Hindlimb muscle (tissue), 1 donor: Measurements from ENCODE around the gene CRYBA2. TPM values are rescaled to one million over a fixed set of nuclear protein-coding genes. Genes with fewer than 3 reads are reported as not detected.

Source experiments
- DNase-seq: peaks from one replicate; pipeline ENCODE4 v3.0.0-alpha.2; 2013
- polyA plus RNA-seq: library from polyadenylated mRNA; unstranded; fragments of 120-200 nt; gene quantifications from one replicate; pipeline ENCODE4 v1.2.1, GENCODE V29; 2013; ENCODE audit not compliant: insufficient read length

The CRYBA2 gene
- polyA plus RNA-seq, 1 donor: not detected

DNA sequence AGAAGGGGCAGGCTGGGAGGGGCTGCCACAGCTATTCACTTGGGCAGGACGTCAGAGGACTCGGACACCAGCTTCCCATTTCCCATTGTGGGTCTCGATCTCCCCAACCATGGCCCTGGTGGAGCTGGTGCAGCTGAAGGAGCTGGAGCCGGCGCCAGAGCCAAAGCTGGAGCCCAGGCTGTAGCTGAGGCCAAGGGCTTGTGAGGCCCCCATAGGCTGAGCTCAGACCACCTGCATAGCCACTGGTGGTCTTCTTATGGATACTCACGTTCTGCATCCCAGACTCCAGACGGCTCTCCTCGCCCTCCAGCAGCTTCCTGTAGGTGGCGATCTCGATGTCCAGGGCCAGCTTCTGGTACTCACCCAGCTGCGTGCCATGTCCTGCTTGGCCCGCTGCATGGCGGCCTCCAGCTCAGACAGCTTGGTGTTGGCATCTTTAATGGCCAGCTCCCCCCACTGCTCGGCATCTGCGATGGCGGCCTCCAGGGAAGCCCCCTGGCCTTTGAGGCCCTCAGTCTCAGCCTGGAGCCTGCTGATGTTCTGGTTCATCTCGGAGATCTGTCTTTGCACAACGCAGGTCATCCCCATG lies 39.8 kb downstream of the CRYBA2 start:
- DNase-seq: no peak

DNA sequence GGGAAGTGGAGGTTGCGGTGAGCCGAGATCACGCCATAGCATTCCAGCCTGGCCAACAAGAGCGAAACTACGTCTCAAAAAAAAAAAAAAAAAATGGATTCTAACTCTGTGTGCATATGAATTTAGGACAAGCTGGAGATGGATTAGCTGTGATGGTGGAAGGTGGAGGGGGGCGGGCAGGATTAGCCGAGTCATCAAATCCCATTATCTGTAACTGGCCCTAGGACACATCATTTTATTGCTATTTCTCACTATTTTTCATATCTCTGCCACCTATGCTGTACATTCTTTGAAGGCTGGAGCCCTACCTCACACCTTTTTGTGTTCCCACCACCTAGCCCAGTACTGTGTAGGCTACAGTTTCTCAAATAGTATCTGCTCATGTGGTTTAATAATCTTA lies 41.1 kb downstream of the CRYBA2 start:
- DNase-seq: no peak

DNA sequence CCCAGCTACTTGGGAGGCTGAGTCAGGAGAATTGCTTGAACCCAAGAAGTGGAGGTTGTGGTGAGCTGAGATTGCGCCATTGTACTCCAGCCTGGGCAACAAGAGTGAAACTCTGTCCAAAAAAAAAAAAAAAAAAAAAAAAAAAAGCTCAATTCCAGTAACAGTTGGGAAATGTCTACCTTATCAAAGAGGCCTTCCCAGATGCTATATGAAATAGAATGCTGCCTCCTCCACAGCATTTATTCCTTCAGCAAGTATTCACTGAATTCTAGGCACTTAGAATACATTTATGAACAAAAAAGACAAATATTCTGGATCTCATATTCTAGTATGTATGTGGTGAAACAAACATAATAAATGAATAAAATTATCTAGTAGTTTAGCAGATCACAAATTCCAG lies 46.6 kb downstream of the CRYBA2 start:
- DNase-seq: no peak

DNA sequence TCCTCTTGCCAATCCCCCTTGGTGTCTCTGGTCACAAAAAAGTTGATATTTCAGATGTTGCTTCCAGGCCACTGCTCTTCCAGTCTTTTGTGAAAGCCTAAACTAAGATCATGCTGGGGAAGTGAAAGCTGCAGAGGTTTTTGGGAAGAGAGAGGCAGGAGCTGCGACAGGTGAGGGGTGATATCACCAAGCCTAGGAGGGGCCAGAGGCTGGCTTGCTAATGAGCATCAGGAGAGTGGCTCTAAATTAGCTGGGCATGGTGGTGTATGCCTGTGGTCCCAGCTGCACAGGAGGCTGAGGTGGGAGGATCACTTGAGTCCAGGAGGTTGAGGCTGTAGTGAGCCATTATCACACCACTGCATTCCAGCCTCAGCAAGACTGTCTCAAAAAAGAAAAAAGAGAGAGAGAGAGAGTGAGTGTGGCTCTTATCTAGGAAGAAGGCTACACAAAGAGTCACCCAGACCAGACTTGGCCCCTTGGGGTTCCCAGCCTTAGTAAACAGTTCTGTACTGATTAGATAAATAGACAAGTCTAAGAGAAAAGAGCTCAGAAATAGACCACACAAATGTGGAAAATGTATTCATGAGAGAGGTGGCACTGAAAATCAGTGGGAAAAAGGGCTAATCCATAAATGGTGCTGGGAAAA lies 48.3 kb downstream of the CRYBA2 start:
- DNase-seq: no peak

Other genes starting within 250 kb of the CRYBA2 start
- 25.4 TPM for gene CYP27A1, start 211.3 kb downstream of the CRYBA2 start, polyA plus RNA-seq
- gene PRKAG3, start 161.6 kb downstream of the CRYBA2 start, polyA plus RNA-seq: 44.4 TPM
- gene WNT6, start 133.6 kb downstream of the CRYBA2 start, polyA plus RNA-seq: 0.45 TPM
- gene WNT10A, start 112.6 kb downstream of the CRYBA2 start, polyA plus RNA-seq: 0.23 TPM
- gene CDK5R2, start 33.8 kb downstream of the CRYBA2 start, polyA plus RNA-seq: not detected
- 0.58 TPM for gene FEV, start 8.2 kb downstream of the CRYBA2 start, polyA plus RNA-seq
- gene CFAP65, start 48.1 kb upstream of the CRYBA2 start, polyA plus RNA-seq: not detected
- gene IHH, start 67.5 kb upstream of the CRYBA2 start, polyA plus RNA-seq: not detected
- 12.0 TPM for gene NHEJ1, start 167.4 kb upstream of the CRYBA2 start, polyA plus RNA-seq
- 1.1 TPM for gene SLC23A3, start 176.6 kb upstream of the CRYBA2 start, polyA plus RNA-seq
- 39.4 TPM for gene CNPPD1, start 183.5 kb upstream of the CRYBA2 start, polyA plus RNA-seq
- gene RETREG2, start 184.9 kb upstream of the CRYBA2 start, polyA plus RNA-seq: 42.0 TPM
- 21.4 TPM for gene ZFAND2B, start 213.4 kb upstream of the CRYBA2 start, polyA plus RNA-seq
- gene ABCB6, start 225.5 kb upstream of the CRYBA2 start, polyA plus RNA-seq: 36.1 TPM
- gene ATG9A, start 236.2 kb upstream of the CRYBA2 start, polyA plus RNA-seq: 35.9 TPM
- gene ANKZF1, start 236.4 kb upstream of the CRYBA2 start, polyA plus RNA-seq: 29.5 TPM